HTERT RPE-1 (cell line): ENCODE data around the gene CDK16.

ENCODE experiments used
- in situ Hi-C: fragments of 300-500 bp; cut with MboI; formaldehyde crosslinking; loops from 4 replicates; pipeline ENCODE4 v1.14.3; 2020; ENCODE audit warnings: low sequenced_read_pairs

The CDK16 gene

GRCh38 chrX:47185241-47185640 is 33.2 kb upstream of the CDK16 start:
- in situ Hi-C loops = no loop called here

GRCh38 chrX:47186096-47186740 is 32.3 kb upstream of the CDK16 start:
- in situ Hi-C loops = no loop called here

- in situ Hi-C loops = no loop called here
These were observed 31.3 kb upstream of the CDK16 start for GRCh38 chrX:47187106-47187677.

DNA sequence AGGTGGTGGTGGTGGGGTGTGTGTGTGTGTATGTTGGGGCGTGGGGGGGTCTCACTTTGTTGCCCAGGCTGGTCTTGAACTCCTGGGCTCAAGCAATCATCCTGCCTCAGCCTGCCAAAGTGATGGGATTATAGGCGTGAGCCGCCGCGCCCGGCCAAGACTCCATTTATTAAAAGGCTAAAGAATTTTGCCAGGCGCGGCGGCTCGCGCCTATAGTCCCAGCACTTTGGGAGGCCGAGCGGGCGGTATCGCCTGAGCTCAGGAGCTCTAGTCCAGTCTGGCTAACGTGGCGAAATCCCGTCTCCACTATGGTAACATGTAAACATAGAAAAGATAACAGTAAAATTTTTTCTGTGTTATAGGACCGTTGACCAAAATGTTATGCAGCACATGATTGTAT is 28.6 kb upstream of the CDK16 start:
- in situ Hi-C loops = no loop called here

DNA sequence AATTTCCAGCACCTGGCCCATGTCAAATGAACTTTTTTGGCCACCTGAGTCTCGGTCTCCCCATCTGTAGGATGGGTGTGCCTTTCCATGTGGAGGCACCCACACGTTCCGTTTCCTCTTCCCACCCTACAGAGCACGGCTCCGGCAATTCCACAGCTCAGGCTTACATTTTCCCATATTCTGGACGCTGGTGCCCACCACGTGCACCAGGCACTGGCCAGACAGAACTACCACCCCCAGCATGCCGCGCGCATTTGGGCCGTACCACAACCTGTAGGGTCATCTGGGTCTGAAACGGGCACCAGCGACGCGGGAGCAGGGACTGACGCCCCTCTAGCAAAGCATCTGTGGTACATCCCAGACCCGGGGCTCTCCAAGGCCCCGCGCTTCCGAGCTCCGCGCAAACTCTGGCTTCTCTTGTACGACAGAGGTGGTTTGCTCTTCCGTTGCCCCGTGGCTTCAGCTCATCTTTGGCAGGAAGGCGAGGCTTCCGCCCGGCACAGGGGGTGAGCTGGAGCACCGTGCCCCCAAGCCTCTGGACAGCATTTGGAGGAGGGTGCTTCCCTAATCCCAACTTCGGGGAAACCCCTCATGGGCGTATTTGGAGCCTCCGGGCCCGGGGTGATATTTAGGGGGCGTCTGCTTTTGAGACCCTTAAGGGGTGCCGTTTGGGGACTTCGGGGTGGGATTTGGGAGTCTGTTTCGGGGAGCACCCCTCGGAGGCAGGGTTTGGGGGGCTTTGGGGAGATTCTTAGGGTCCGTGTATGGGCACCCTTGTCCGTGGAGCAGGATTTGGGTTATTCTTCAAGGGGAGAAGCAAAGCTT is 27.8 kb upstream of the CDK16 start:
- in situ Hi-C loops = no loop called here

GRCh38 chrX:47191331-47191730 is 27.1 kb upstream of the CDK16 start:
- in situ Hi-C loops = no loop called here

- in situ Hi-C loops = no loop called here
These were observed 26.6 kb upstream of the CDK16 start for GRCh38 chrX:47191806-47192401.

DNA sequence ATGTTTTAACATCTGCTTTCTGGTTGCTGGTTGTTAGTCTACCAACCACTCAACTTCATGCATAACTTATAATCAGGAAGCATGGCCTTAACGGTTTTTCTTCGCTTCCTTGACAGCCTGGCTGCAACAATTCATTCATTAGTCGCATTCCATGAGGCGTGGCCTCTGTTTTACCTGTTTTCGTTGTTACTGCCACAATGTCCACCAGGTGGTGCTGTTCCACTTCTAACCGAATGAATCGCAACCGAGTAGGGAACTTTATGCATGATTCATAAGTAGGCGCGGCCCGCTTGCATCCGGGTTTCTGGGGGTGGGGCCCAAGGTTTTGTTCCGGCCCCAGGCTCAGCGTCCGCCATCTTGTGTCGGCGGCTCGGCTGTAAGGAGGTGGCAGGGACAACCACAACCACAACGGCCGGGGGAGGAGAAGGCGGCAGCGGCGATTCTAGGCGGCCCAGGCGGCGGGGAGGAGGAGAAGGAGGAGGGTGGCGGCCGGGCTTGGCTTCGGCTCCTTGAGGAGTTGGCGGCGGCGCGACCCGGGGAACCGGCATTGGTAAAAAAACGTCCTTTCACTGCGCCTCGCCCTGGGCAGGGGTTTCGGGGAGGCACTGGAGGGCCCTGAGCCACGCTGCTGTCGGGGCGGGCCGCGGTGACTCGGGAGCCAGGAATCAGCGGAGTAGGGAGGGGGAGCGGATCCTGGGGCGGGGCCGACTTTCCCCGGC is 24.8 kb upstream of the CDK16 start, which contains the start of gene UBA1:
Gene UBA1 (plus strand): TSS at position 355 of the 719 bp plus-strand sequence. CDS start 4,974 bp downstream, outside the sequence.
- in situ Hi-C loops = no loop called here

DNA sequence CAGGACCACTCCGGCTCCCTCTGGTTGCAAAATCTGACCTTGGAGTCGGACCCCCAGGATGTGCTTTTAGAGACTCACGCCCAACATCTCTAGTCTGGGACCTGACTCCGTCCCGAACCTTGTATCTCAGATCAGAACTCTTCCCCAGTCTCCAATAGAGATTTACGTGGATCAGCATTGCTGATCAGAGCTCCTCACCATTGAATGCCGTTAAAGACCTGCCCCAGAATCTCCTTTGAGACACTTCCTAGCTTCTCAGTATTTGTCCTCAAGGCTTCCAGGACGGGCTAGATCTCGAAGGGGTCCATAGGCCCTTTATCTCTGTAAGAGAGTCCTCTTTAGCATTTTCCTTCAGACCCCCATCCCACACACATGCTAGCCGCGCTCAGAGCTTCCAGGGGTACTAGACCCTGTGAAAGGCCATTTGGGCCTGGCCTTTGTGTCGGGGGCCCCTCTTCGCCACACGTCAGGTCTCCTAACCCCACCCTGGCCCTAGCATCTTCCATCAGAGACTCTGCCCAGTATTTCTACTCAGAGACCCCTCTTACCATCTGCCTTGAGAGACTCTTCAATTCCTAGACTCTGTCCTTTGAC is 24.2 kb upstream of the CDK16 start:
- in situ Hi-C loops = no loop called here

DNA sequence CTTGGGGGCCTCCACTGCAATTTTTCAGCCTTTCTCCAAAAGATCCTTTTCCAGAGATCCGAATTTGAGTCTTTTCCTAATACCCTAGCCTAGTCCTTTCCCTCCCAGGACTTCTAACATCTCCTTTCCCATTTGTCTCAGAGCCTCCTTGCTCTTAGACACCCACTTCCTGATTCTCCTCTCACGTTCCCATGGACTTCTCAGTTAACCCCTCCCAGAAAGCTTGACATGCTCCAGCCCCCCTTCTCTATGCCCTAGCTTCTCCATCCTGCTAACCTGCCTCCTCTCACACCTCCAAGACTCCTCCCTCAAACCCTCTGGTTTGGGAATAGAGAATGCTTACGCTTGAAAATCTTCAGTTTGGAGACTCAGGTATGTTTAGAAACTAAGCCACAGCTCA is 22.4 kb upstream of the CDK16 start:
- in situ Hi-C loops = no loop called here

GRCh38 chrX:47197526-47197925 is 21.0 kb upstream of the CDK16 start:
- in situ Hi-C loops = no loop called here

DNA sequence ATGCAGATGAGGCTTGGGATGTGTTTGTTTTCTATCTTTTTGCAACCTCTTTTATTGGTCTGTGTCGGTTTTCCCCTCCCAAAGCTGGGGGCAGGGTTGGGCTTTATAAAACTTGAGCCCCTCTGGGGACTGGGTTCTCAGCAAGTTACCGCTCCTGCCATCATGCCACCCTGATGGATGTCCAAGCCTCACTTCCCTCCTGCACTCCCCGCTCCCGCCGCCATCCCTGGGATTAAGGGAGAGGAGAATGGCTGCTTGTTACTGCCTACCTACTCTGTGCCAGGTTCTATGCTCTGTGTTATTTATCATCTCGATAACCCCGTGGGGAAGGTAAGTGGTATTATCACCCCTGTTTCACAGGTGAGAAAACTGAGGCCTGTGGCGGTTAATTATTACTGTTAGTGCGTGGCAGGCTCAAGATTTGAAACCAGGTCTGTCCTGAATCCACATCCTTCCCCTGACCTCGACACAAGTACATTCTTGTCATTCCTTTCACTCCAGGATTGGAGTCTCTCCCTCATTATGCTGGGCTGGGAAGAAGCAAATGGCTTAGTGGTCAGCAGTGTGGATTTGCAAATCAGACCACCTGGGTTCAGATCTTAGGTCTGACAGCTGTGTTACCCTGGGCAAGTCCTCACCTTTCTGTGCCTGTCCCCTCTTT is 20.3 kb upstream of the CDK16 start:
- in situ Hi-C loops = no loop called here

- in situ Hi-C loops = no loop called here
These were observed 19.8 kb upstream of the CDK16 start for GRCh38 chrX:47198687-47199080.

GRCh38 chrX:47199286-47199685 is 19.2 kb upstream of the CDK16 start:
- in situ Hi-C loops = no loop called here

GRCh38 chrX:47200385-47201150 is 17.9 kb upstream of the CDK16 start:
- in situ Hi-C loops = no loop called here

DNA sequence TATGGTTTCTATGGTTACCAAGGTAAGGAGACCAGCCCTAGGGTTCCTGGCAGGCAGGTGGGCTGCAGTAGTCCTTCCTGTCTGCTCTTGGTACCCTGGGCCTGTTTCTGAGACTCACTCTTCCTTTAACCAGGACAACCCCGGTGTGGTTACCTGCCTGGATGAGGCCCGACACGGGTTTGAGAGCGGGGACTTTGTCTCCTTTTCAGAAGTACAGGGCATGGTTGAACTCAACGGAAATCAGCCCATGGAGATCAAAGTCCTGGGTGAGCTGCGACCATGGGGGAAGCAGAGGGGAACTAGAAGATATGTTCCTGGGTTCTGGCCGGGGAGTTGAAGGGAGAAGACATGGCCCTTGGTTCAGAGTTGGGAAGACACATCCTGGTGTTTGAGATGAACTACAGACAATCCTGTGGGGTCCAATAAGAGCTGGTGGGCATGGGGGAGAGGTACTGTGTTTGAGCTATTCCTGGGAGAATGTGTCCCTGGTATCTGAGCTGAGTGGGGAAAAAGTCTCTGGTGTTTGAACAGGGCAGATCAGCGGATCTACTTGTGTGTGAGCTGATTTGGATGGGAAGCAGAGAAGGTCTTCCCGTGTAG is 17.0 kb upstream of the CDK16 start:
- in situ Hi-C loops = no loop called here

- in situ Hi-C loops = no loop called here
These were observed 16.2 kb upstream of the CDK16 start for GRCh38 chrX:47202316-47202715.

DNA sequence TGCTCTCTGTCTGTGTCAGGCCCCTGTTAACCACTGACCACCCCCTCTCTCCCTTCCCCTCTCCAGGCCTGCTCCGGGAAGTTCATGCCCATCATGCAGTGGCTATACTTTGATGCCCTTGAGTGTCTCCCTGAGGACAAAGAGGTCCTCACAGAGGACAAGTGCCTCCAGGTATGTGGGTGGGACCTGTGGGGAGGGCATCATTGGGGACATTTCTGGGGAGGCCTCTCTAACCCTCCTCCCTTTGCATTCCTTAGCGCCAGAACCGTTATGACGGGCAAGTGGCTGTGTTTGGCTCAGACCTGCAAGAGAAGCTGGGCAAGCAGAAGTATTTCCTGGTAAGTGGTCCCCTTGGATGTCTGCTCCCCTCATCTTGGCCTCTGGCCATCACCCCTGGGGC is 15.6 kb upstream of the CDK16 start:
- in situ Hi-C loops = no loop called here

DNA sequence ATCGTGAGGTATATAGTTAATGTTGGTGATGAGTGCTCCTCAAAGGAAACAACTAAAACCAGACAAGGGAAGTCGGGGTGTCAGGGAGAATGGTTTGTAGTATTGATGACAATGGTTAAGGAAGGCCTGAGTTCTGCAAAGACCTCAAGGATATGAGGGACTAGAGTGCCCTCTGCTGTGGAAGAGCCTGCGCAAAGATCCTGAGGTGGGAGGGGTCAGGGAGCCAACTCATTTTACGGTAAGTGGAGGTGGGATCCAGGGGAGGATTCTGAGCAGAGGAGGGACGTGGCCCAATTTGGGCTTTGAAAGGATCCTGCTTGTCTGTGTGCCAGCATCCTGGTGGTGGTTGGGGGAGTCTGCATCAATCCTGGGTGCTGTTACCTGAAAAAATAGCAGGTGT is 13.5 kb upstream of the CDK16 start:
- in situ Hi-C loops = no loop called here
